Liver (tissue), 9 donors: ENCODE data around the gene DGKB. TPM values are rescaled to one million over a fixed set of nuclear protein-coding genes. Genes with fewer than 3 reads are reported as not detected.

ENCODE experiments used
- DNase-seq: peaks from one replicate; pipeline ENCODE4 v3.0.0-alpha.2; 2017; ENCODE audit warnings: low spot score
- H3K27ac ChIP-seq, 2 donors: one replicate each; pipeline ENCODE4 v1.7.0; 2013; ENCODE audit warnings: inconsistent platforms in 2 of 2, low read length in 2 of 2, control low read depth in 1 of 2, low read depth in 1 of 2, mild to moderate bottlenecking in 1 of 2
- H3K27me3 ChIP-seq, 4 donors: one replicate each; pipeline versions ENCODE4 v1.6.1 to v1.7.0; 2013; ENCODE audit warnings: low read length in 3 of 4, inconsistent platforms in 1 of 4, mild to moderate bottlenecking in 1 of 4, moderate library complexity in 1 of 4; ENCODE audit not compliant: control insufficient read depth in 4 of 4, insufficient read depth in 4 of 4
- H3K36me3 ChIP-seq, 4 donors: one replicate each; pipeline versions ENCODE4 v1.6.1 to v1.7.0; 2013; ENCODE audit warnings: low read length in 3 of 4, mild to moderate bottlenecking in 3 of 4, low read depth in 1 of 4, moderate library complexity in 1 of 4; ENCODE audit not compliant: control insufficient read depth in 4 of 4, insufficient read depth in 3 of 4
- H3K4me1 ChIP-seq, 4 donors: one replicate each; pipeline versions ENCODE4 v1.6.1 to v1.7.0; 2013; ENCODE audit warnings: low read length in 3 of 4, mild to moderate bottlenecking in 3 of 4, moderate library complexity in 1 of 4; ENCODE audit not compliant: control insufficient read depth in 4 of 4, insufficient read depth in 4 of 4
- H3K4me3 ChIP-seq, 3 donors: one replicate each; pipeline versions ENCODE4 v1.6.1 to v1.7.0; 2013; ENCODE audit warnings: low read length in 3 of 3, control low read depth in 1 of 3, low read depth in 1 of 3, mild to moderate bottlenecking in 1 of 3
- H3K9ac ChIP-seq, 2 donors: one replicate each; pipeline ENCODE4 v1.7.0; 2013; ENCODE audit warnings: low read length in 2 of 2, mild to moderate bottlenecking in 2 of 2, moderate library complexity in 2 of 2, control low read depth in 1 of 2, low read depth in 1 of 2
- H3K9me3 ChIP-seq, 4 donors: one replicate each; pipeline versions ENCODE4 v1.6.1 to v1.7.0; 2013; ENCODE audit warnings: low read length in 3 of 4; ENCODE audit not compliant: control insufficient read depth in 4 of 4
- ATF3 ChIP-seq: IDR thresholded peaks from 2 replicates; pipeline ENCODE4 v1.6.1; 2016; ENCODE audit warnings: antibody characterized with exemption
- CTCF ChIP-seq: fragments of 150-350 bp; IDR thresholded peaks from 2 replicates; pipeline ENCODE4 v1.5.1; 2017; ENCODE audit warnings: improper control_type of control experiment, low read depth, low read length; ENCODE audit not compliant: missing input control
- EGR1 ChIP-seq, 2 donors: IDR thresholded peaks; 2 replicates each; pipeline ENCODE4 v1.6.1; 2016 to 2018; ENCODE audit warnings: antibody characterized with exemption in 2 of 2, low read depth in 2 of 2
- FOXA1 ChIP-seq: IDR thresholded peaks from 2 replicates; pipeline ENCODE4 v1.6.1; 2016; ENCODE audit warnings: antibody characterized with exemption
- FOXA2 ChIP-seq: IDR thresholded peaks from 2 replicates; pipeline ENCODE4 v1.6.1; 2016; ENCODE audit warnings: antibody characterized with exemption
- GABPA ChIP-seq, 2 donors: IDR thresholded peaks in 1 of 2; conservative IDR thresholded peaks in 1 of 2; 2 replicates each; pipeline ENCODE4 v1.6.1; 2016; ENCODE audit warnings: antibody characterized with exemption in 2 of 2, mild to moderate bottlenecking in 1 of 2, moderate library complexity in 1 of 2
- HNF4A ChIP-seq, 2 donors: conservative IDR thresholded peaks; 2 replicates each; pipeline ENCODE4 v1.6.1; 2016; ENCODE audit warnings: antibody characterized with exemption in 2 of 2, mild to moderate bottlenecking in 2 of 2
- HNF4G ChIP-seq: IDR thresholded peaks from 2 replicates; pipeline ENCODE4 v1.6.1; 2016; ENCODE audit warnings: antibody characterized with exemption
- JUND ChIP-seq, 2 donors: IDR thresholded peaks; 2 replicates each; pipeline ENCODE4 v1.6.1; 2016; ENCODE audit warnings: antibody characterized with exemption in 2 of 2
- MAX ChIP-seq: IDR thresholded peaks from 2 replicates; pipeline ENCODE4 v1.6.1; 2016; ENCODE audit warnings: antibody characterized with exemption
- NR2F2 ChIP-seq: IDR thresholded peaks from 2 replicates; pipeline ENCODE4 v1.6.1; 2016; ENCODE audit warnings: antibody characterized with exemption
- RAD21 ChIP-seq, 2 donors: IDR thresholded peaks; 2 replicates each; pipeline ENCODE4 v1.6.1; 2016; ENCODE audit warnings: antibody characterized with exemption in 2 of 2, mild to moderate bottlenecking in 2 of 2
- REST ChIP-seq: IDR thresholded peaks from 2 replicates; pipeline ENCODE4 v1.6.1; 2016; ENCODE audit warnings: antibody characterized with exemption, mild to moderate bottlenecking
- RXRA ChIP-seq, 2 donors: IDR thresholded peaks; 2 replicates each; pipeline ENCODE4 v1.6.1; 2017 to 2018; ENCODE audit warnings: antibody characterized with exemption in 2 of 2, mild to moderate bottlenecking in 1 of 2
- SP1 ChIP-seq: IDR thresholded peaks from 2 replicates; pipeline ENCODE4 v1.6.1; 2018; ENCODE audit warnings: antibody characterized with exemption, mild to moderate bottlenecking
- TAF1 ChIP-seq: conservative IDR thresholded peaks from 2 replicates; pipeline ENCODE4 v1.6.1; 2016; ENCODE audit warnings: antibody characterized with exemption, mild to moderate bottlenecking
- YY1 ChIP-seq: IDR thresholded peaks from 2 replicates; pipeline ENCODE4 v1.6.1; 2016; ENCODE audit warnings: antibody characterized with exemption, mild to moderate bottlenecking
- ZBTB33 ChIP-seq: IDR thresholded peaks from 2 replicates; pipeline ENCODE4 v1.6.1; 2016; ENCODE audit warnings: antibody characterized with exemption
- WGBS: extraction: QIAGEN DNeasy Blood & Tissue Kit; methylation state at CpG from one replicate; pipeline ENCODE4 v1.1.7; 2013; 5-methylcytosine and 5-hydroxymethylcytosine counted together
- polyA plus RNA-seq, 2 donors: library from polyadenylated mRNA; stranded (reverse) in 1 of 2; unstranded in 1 of 2; fragments of 200-250 nt in 1 of 2; fragments of >200 nt in 1 of 2; fragmentation: Nextera tagmentation in 1 of 2; extraction: Ambion mirVana in 1 of 2; gene quantifications; one replicate each; pipeline versions ENCODE4 v1.2.1 to v1.2.3, GENCODE V29; 2013 to 2015
- total RNA-seq, 2 donors: library from RNA; depleted of rRNA; stranded (reverse); fragments of >200 nt; gene quantifications; one replicate each; pipeline ENCODE4 v1.2.3, GENCODE V29; 2014
- donor health status: healthy.
- donor health status: healthy.
- donor health status: healthy.
- donor health status: healthy.
- donor health status: healthy.

DGKB gene
- total and polyA plus RNA-seq, 4 donors: 0.09 to 0.42 TPM; not detected in 2

GRCh38 chr7:14218338-14218737 is 684.2 kb downstream of the DGKB start:
- DNase-seq: no peak
- no peaks in the 10 kb centered on the region for H3K36me3 ChIP-seq
- H3K27me3 ChIP-seq: no peaks in the 10 kb centered on the region
- H3K9ac ChIP-seq: no peak overlapping the region
- H3K27ac ChIP-seq: no peak overlapping the region
- peaks cover 0 to 5% (median 2%) of the 10 kb centered on the region in 4 donors for H3K4me1 ChIP-seq
- no peak overlapping the region for H3K4me3 ChIP-seq
- no peak for TF ChIP-seq FOXA1
- TF ChIP-seq RAD21 (IDR thresholded peaks at IDR 0.05): no peak
- no peak for TF ChIP-seq YY1
- TF ChIP-seq CTCF: no peak
- no peak for TF ChIP-seq SP1
- TF ChIP-seq TAF1: no peak
- no peak for TF ChIP-seq GABPA (IDR thresholded peaks at IDR 0.05 in 1 of 2, conservative IDR thresholded peaks at IDR 0.05 in 1 of 2)
- TF ChIP-seq EGR1 (IDR thresholded peaks at IDR 0.05; ENCODE audit: low read depth in 2 of 2): no peak
- no peak for TF ChIP-seq HNF4A (conservative IDR thresholded peaks at IDR 0.05)
- TF ChIP-seq ATF3: no peak
- 90% methylated on average over 1 of the region's 1 CpG for WGBS
- H3K9me3 ChIP-seq: no peaks in the 10 kb centered on the region

- H3K9me3 ChIP-seq: no peaks in the 10 kb centered on the region
- TF ChIP-seq CTCF: no peak
- no peak for TF ChIP-seq FOXA1
- TF ChIP-seq RAD21 (IDR thresholded peaks at IDR 0.05): no peak
- no peak for TF ChIP-seq MAX
- no peak for TF ChIP-seq YY1
- no peak for TF ChIP-seq EGR1 (IDR thresholded peaks at IDR 0.05; ENCODE audit: low read depth in 2 of 2)
- TF ChIP-seq SP1: no peak
- TF ChIP-seq NR2F2: no peak
- no peak for TF ChIP-seq GABPA (IDR thresholded peaks at IDR 0.05 in 1 of 2, conservative IDR thresholded peaks at IDR 0.05 in 1 of 2)
- TF ChIP-seq FOXA2: no peak
- no peak for TF ChIP-seq HNF4A (conservative IDR thresholded peaks at IDR 0.05)
- no peak for TF ChIP-seq RXRA (IDR thresholded peaks at IDR 0.05)
- no peak for TF ChIP-seq ZBTB33
- no peak for TF ChIP-seq HNF4G
- TF ChIP-seq REST: no peak
- no peak for TF ChIP-seq TAF1
- TF ChIP-seq JUND (IDR thresholded peaks at IDR 0.05): no peak
- TF ChIP-seq ATF3: no peak
- H3K9ac ChIP-seq: no peak overlapping the region
- H3K27ac ChIP-seq: no peak overlapping the region
- H3K36me3 ChIP-seq: no peaks in the 10 kb centered on the region
- WGBS: 75% methylated on average over 1 of the region's 1 CpG
- no peaks in the 10 kb centered on the region for H3K27me3 ChIP-seq
- no peaks in the 10 kb centered on the region for H3K4me1 ChIP-seq
- DNase-seq: no peak
- H3K4me3 ChIP-seq: no peak overlapping the region
These were observed 692.6 kb downstream of the DGKB start for GRCh38 chr7:14209896-14210484.
